ENCODE data around the gene TMEM140. TPM values are rescaled to one million over a fixed set of nuclear protein-coding genes. Genes with fewer than 3 reads are reported as not detected.
"Not testable (repeated sequence)": the region's sequence is repeated elsewhere in the genome, so short reads cannot be mapped to it uniquely, and the experiment has no call there.

TMEM140 gene
- polyA plus RNA-seq, 3 donors, result 28.1 to 33.4 (median 30.0) TPM

DNA sequence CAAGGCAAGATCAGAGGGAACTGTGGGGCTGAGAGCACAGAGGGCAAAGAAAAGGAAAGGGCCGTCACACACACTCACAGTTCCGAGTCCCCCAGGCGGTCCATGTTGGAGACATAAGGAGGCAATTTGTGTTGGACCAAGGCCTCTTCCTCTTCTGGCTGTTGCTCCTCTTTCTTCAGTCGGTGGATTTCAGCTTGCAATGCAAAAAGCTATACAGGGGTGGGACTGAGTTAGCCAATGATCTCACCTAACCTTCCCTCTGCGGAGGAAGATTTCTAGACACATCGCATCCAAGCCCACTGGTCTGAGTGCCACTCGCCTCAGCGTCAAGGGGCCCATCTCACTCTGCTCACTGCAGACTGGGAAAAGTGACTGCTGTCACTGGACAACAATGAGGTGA, 58.0 kb downstream of the TMEM140 start:
- no peak for DNase-seq (ENCODE audit: extremely low read depth in 1 of 11, low read depth in 9 of 11, low spot score in 4 of 11)

DNA sequence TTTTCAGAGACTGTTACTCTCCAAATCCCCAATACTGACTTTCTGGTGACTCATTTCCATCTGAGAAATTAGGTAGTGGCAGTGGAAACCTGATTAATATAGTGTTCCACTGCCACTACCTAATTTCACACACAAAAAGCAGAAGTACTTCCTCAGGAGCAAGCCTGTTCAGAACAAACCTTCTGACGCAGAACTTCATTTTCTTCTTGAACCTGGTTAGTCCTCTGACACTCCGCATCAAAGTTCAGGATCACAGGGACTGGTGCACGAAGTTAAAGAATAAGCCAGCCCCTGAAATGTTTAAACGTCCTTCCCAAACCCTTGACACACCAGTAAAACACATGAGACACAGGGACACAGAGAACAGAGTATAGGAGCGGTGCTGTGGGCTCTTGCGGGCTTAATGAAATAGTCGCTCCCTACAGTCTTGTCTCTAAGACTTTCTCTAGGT, 59.1 kb downstream of the TMEM140 start:
- peak in 2 of 11 donors; percentile 23 to 68 for DNase-seq (ENCODE audit: extremely low read depth in 1 of 11, low read depth in 9 of 11, low spot score in 4 of 11)

DNA sequence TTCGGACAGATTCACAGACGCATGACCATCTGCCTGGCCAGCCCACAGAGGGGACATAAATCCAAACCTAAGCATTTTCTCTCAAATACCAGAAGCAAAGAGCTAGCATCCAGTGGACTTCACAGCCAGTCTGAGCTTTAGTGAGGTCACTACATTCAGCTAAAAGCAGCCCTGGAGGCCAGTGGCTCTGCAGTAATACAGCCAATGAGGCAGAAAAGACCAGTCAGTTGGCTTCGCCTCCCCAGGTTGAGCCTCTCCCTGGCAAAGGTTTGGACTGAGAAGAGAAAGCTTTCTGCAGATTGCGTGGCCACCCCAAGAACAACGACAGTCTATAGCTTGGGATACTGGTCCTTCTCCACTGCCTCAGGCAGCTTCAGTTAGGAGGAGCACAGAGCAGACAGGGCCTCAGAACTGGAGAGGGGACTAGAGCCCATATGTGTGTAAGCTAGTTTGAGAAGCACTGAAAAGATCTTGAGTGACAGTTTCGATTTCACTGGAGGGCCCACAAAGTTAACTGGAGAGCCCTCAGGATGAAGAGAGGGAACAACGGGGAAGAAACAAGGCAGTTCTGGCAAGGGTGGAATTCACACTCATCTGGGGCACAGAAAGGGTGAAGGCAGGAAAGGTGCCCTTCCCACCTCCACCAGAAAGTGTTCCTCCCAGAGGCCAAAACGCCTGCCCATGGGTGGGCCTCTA, 59.7 kb downstream of the TMEM140 start:
- no peak for DNase-seq (ENCODE audit: extremely low read depth in 1 of 11, low read depth in 9 of 11, low spot score in 4 of 11)

DNA sequence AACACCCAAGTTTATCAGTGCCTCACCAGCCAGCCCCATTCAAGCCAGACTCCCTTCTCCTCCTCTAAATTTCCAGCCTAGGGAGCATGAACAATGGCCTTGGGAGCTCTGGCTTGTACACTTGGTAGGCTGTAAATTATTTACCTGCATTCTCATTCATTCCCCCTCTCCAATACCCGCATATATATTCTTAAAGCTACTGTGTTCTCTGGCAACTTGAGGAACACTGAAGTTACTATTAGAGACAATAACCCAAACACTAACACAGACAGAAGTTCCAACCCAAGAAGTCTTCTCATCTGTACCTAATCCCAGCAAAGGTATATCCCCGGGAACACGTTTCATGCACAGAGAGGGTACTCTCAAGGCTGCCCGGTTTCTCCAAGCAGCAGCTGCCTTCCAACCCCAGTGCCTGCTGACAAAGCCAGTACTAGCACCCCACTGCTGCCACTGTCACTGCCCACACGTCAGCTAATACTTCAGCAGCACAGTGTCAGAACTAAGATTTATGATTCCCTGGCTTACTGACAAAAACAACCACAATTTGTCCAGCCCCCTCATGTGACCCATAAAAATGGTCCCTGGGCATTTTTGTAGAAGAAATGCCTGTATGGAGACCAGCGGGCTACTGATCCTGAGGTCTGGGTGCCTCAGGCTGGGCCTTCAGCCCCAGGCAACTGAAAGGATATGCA, 60.4 kb downstream of the TMEM140 start:
- DNase-seq (ENCODE audit: extremely low read depth in 1 of 11, low read depth in 9 of 11, low spot score in 4 of 11), result peak in 2 of 11 donors; percentile 39 to 48

DNA sequence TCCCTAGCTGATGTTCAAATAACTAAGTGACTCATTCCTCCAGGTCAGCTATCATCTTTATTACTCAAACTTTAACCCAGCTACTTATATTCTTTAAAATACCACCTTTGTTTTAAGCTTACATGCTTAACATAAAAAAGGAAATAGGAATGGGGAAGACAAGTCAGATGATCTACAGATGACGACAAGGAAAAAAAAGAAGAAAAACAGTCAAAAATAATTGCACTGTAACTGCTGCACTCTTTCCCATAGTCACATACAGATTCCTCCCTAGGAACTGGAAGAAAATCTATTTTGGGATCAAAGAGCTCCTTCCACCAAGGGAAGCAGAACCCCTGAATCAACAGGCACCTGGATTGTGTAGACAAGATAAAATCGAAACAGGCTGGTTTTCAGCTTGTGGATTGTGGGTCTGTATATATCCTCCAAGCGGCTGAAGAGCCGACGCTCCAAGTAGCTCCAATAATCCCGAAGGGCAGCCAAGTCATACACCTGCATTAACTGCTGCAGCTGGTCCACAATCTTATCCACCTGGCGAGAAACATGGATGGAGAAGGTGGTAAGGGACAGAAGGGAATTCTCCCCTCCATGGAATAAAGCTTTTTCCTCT, 61.5 kb downstream of the TMEM140 start:
- no peak for DNase-seq (ENCODE audit: extremely low read depth in 1 of 11, low read depth in 9 of 11, low spot score in 4 of 11)

DNA sequence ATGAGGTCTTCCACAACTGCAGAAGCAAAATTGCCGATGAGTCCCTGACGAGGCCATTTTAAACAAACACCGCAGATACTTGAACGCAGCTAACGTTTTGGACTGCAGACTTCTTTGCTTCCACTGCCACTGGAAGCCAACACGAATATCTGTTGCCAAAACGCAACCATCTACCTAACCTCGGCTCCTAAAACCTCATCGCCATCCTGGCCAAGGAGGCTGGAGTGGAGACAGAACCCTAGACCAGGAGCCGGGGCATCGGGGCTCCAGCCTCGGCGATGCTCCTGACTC, 63.0 kb downstream of the TMEM140 start:
- no peak for DNase-seq (ENCODE audit: extremely low read depth in 1 of 11, low read depth in 9 of 11, low spot score in 4 of 11)

DNA sequence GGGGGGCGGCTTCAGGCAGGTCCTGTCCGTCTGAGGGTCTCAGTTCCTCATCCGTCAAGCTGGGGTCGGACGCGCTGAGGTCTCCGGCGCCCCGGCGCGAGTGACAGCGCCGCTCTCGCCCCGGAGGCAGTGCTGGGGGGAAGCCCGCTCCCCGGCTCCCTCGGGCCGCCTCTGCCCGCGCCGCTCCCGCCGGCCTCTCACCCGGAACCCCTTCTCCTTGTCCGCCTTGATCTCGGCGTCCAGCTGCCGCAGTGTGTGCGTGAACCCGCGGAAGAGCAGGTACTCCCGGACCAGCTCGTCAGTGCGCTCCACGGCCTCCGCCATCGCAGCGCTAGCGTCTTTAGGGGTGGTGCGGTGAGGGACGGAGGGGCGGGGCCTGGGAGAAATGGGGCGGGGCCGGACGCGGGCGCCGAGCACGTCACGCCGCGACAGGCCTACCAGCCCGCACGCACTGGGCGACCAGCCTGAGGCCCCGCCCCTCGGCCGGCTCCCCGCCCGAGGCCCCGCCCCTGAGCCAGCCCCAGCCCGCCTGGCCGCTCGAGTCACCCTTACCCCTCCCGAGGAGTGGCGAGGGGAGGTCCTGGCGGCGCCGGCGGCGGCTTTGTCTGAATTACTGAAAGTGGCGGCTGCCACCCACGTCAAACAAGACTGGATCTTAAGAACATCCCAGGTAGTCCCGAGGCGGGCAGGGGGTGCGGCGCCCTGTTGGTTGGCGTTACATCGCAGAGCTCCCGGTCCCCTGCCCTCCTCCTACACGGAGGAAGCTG, 63.5 kb downstream of the TMEM140 start, which contains the start of gene WDR91:
WDR91 (minus strand) TSS at position 348 of the 767 bp plus-strand sequence; CDS start at position 324, 24 bp downstream.
- peak in 10 of 11 donors; percentile 76 to 95 (median 89) for DNase-seq (ENCODE audit: extremely low read depth in 1 of 11, low read depth in 9 of 11, low spot score in 4 of 11)

DNA sequence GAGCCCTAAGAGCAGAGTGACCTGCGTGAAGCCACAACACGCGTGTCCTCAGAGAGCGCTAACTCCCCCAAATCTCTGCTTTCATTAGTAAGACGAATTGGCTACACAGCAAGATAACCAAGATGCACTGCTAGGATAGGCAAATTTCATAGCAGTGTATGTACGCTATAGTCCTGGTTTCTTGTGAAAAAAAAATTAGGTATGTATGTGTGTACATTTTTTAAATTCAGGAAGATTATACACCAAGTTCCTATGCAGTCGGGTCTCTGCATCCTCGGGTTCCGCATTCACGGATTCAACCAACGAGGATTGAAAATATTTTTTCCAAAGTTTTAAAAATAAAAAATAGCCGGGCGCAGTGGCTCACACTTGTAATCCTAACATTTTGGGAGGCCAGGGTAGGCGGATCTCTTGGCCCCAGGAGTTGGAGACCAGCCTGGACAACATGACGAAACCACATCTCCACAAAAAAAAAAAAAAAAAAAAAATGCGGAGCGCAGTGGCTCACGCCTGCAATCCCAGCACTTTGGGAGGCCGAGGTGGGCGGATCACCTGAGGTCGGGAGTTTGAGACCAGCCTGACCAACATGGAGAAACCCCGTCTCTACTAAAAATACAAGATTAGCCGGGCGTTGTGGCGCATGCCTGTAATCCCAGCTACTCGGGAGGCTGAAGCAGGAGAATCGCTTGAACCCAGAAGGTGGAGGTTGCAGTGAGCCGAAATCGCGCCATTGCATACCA, 64.2 kb downstream of the TMEM140 start:
- not testable (repeated sequence) for DNase-seq (ENCODE audit: extremely low read depth in 1 of 11, low read depth in 9 of 11, low spot score in 4 of 11)

DNA sequence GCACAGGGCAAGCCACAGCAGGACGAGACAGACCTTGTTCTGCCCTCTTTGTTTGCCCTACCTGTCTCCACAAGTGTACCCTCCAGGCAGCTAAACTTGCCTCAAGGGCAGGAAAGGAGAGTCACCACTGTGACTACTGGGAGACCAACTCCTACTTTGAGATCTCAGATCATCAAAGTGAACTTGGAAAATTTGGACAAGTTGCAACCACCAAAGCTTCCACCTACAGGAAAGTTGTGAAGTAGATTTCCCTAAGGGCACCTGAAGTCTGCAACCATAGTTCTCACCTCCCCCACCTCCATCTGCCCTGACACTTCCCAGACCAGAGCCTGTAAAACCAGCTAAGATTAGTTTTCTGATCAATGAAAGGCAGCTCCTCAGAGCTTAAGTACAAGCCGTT, 66.0 kb downstream of the TMEM140 start:
- no peak for DNase-seq (ENCODE audit: extremely low read depth in 1 of 11, low read depth in 9 of 11, low spot score in 4 of 11)

DNA sequence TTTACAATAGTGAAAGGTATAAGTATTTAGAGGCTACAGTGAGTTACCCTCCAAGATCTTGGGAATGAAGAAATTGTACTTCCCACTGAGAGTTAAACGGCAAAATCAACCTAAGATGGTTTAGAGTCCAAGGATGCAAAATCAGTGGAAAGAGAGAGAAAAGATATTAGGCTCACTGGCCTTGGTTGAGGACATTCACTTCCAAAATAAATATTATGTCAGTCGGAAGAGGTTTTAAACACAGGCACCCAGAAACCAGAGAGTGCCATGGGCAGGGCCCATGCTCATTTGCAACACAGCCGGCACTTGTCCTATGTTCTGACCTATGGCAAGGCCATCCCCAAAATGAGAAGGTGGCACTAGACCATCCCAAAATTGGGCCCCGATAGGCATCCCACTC, 67.3 kb downstream of the TMEM140 start:
- DNase-seq (ENCODE audit: extremely low read depth in 1 of 11, low read depth in 9 of 11, low spot score in 4 of 11), result no peak

DNA sequence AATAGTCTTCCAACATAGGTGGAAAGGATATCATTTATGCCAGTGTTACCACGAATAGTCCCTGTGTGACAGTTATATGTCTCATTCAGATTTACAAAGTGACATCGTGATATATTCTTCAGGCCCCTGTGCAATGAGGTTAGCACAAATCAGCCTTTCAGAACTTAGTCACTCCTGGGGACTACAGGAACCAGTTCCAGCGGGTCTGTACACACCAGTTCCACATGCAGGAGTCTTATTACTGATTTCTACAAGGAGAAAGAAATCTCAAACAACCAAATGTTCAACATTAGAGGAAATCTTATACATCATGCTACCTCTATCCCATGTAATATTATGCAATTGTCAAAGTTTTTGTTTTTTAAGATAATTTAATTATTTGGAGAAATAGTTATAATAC, 67.8 kb downstream of the TMEM140 start:
- no peak for DNase-seq (ENCODE audit: extremely low read depth in 1 of 11, low read depth in 9 of 11, low spot score in 4 of 11)

Other genes starting within 250 kb of the TMEM140 start
- 10 to 100 TPM in 2 of 3 donors, 1 to 10 TPM in 1; 9.1 to 21.3 (median 10.4) TPM for gene AGBL3, start 161.6 kb upstream of the TMEM140 start, polyA plus RNA-seq (ENCODE audit: insufficient read length in 3 of 3)
- gene CYREN, start 22.6 kb downstream of the TMEM140 start, polyA plus RNA-seq (ENCODE audit: insufficient read length in 3 of 3), result 10 to 100 TPM; 70.3 to 76.4 (median 70.6) TPM
- 10 to 100 TPM; 50.9 to 70.3 (median 51.2) TPM for gene WDR91, start 63.5 kb downstream of the TMEM140 start, polyA plus RNA-seq (ENCODE audit: insufficient read length in 3 of 3)
- under 1 TPM; 0.17 to 0.33 (median 0.30) TPM for gene STRA8, start 85.8 kb downstream of the TMEM140 start, polyA plus RNA-seq (ENCODE audit: insufficient read length in 3 of 3)